Tibial artery (tissue), 4 donors: ENCODE measurements around the gene AHSA1.

ENCODE experiments used
- DNase-seq, 2 donors: peaks; one replicate each; pipeline ENCODE4 v3.0.0-alpha.2; 2019
- H3K27ac ChIP-seq, 2 donors: fragments of 200-600 bp; sonication (generic) in 1 of 2; 1 replicate in 1 of 2; 2 replicates in 1 of 2; pipeline ENCODE4 v1.5.1; 2018 to 2019; ENCODE audit warnings: mild to moderate bottlenecking in 1 of 2
- H3K27me3 ChIP-seq, 2 donors: fragments of 200-600 bp; sonication (generic) in 1 of 2; one replicate each; pipeline versions ENCODE4 v1.5.1 to v1.6.0; 2016 to 2019
- H3K36me3 ChIP-seq, 3 donors: fragments of 200-600 bp; sonication (generic) in 2 of 3; one replicate each; pipeline ENCODE4 v1.5.1; 2016 to 2019; ENCODE audit warnings: mild to moderate bottlenecking in 2 of 3
- H3K4me1 ChIP-seq, 4 donors: fragments of 200-600 bp; sonication (generic) in 2 of 4; 1 replicate in 3 of 4; 2 replicates in 1 of 4; pipeline ENCODE4 v1.5.1; 2016 to 2019
- H3K4me3 ChIP-seq, 2 donors: fragments of 200-600 bp; sonication (generic) in 1 of 2; 1 replicate in 1 of 2; 2 replicates in 1 of 2; pipeline ENCODE4 v1.5.1; 2018 to 2019; ENCODE audit warnings: mild to moderate bottlenecking in 2 of 2
- H3K9me3 ChIP-seq, 3 donors: fragments of 200-600 bp; sonication (generic) in 1 of 3; one replicate each; pipeline ENCODE4 v1.5.1; 2016 to 2019
- CTCF ChIP-seq, 2 experiments: fragments of 200-600 bp in 1 of 2; fragments of 450-650 bp in 1 of 2; IDR thresholded peaks; one replicate each; pipeline ENCODE4 v1.5.1; 2017 to 2019; ENCODE audit warnings: antibody characterized with exemption in 2 of 2, mild to moderate bottlenecking in 1 of 2, moderate library complexity in 1 of 2
- intact Hi-C: fragments of 100-400 bp; cut with DNase I; formaldehyde crosslinking; loops from one replicate; pipeline ENCODE4 v1.15.0; 2023; ENCODE audit warnings: low total_unique reads

AHSA1 gene

GRCh38 chr14:77503138-77503537, 45.2 kb downstream of the AHSA1 start:
- no peak for DNase-seq
- Histone ChIP-seq H3K9me3 (no peaks in the 10 kb centered on the region), H3K4me1 (peaks cover 0 to 14% (median 12%) of the 10 kb centered on the region in 4 donors), H3K27me3 (peaks cover 5 to 22% of the 10 kb centered on the region in 2 donors), H3K27ac (no peak overlapping the region), H3K4me3 (no peak overlapping the region), H3K36me3 (peaks cover 0 to 11% (median 10%) of the 10 kb centered on the region in 3 donors)
- intact Hi-C loops: no loop called here
- no peak for TF ChIP-seq CTCF (IDR thresholded peaks at IDR 0.05)

- no peak overlapping the region for H3K4me3 ChIP-seq
- H3K27me3 ChIP-seq: peaks cover 0 to 3% of the 10 kb centered on the region in 2 donors
- intact Hi-C loops: no loop called here
- DNase-seq: no peak
- no peak for TF ChIP-seq CTCF (IDR thresholded peaks at IDR 0.05)
- peaks cover 6 to 23% (median 11%) of the 10 kb centered on the region in 3 donors for H3K36me3 ChIP-seq
- no peak overlapping the region for H3K27ac ChIP-seq
- no peaks in the 10 kb centered on the region for H3K9me3 ChIP-seq
- H3K4me1 ChIP-seq: no peaks in the 10 kb centered on the region
Measured at GRCh38 chr14:77505031-77505430, 47.1 kb downstream of the AHSA1 start.

- TF ChIP-seq CTCF (IDR thresholded peaks at IDR 0.05): no peak
- Histone ChIP-seq H3K36me3 (peaks cover 20 to 48% (median 36%) of the 10 kb centered on the region in 3 donors), H3K4me1 (no peaks in the 10 kb centered on the region), H3K9me3 (no peaks in the 10 kb centered on the region), H3K27ac (no peak overlapping the region), H3K4me3 (no peak overlapping the region), H3K27me3 (no peaks in the 10 kb centered on the region)
- DNase-seq: no peak
- intact Hi-C loops: no loop called here
Measured at GRCh38 chr14:77507762-77508161, 49.9 kb downstream of the AHSA1 start.

GRCh38 chr14:77508249-77508648, 50.4 kb downstream of the AHSA1 start:
- H3K4me1 ChIP-seq: no peaks in the 10 kb centered on the region
- no peak overlapping the region for H3K27ac ChIP-seq
- H3K36me3 ChIP-seq: peaks cover 20 to 48% (median 36%) of the 10 kb centered on the region in 3 donors
- H3K27me3 ChIP-seq: no peaks in the 10 kb centered on the region
- TF ChIP-seq CTCF (IDR thresholded peaks at IDR 0.05): no peak
- no peak overlapping the region for H3K4me3 ChIP-seq
- intact Hi-C loops: no loop called here
- H3K9me3 ChIP-seq: no peaks in the 10 kb centered on the region
- no peak for DNase-seq

- no peak overlapping the region for H3K4me3 ChIP-seq
- H3K4me1 ChIP-seq: no peaks in the 10 kb centered on the region
- no peak for DNase-seq
- no peaks in the 10 kb centered on the region for H3K9me3 ChIP-seq
- intact Hi-C loops: no loop called here
- peaks cover 20 to 48% (median 37%) of the 10 kb centered on the region in 3 donors for H3K36me3 ChIP-seq
- TF ChIP-seq CTCF (IDR thresholded peaks at IDR 0.05): no peak
- H3K27ac ChIP-seq: no peak overlapping the region
- no peaks in the 10 kb centered on the region for H3K27me3 ChIP-seq
Measured at GRCh38 chr14:77508876-77509275, 51.0 kb downstream of the AHSA1 start.

- H3K9me3 ChIP-seq: no peaks in the 10 kb centered on the region
- DNase-seq: no peak
- no peak overlapping the region for H3K27ac ChIP-seq
- no peaks in the 10 kb centered on the region for H3K27me3 ChIP-seq
- H3K4me3 ChIP-seq: no peak overlapping the region
- intact Hi-C loops: no loop called here
- TF ChIP-seq CTCF (IDR thresholded peaks at IDR 0.05): no peak
- H3K36me3 ChIP-seq: peaks cover 20 to 48% (median 39%) of the 10 kb centered on the region in 3 donors
- H3K4me1 ChIP-seq: no peaks in the 10 kb centered on the region
Measured at GRCh38 chr14:77509366-77509765, 51.5 kb downstream of the AHSA1 start.
